ENCODE data around the gene SHPK.
A peak's percentile ranks its signal among the peaks of the same experiment; 100 is the strongest.

Gene SHPK

GRCh38 chr17:3659541-3660111, 23.6 kb upstream of the SHPK start:
- no peak for DNase-seq

- no peak for DNase-seq
Observed at GRCh38 chr17:3658784-3659449, 22.9 kb upstream of the SHPK start.

DNA sequence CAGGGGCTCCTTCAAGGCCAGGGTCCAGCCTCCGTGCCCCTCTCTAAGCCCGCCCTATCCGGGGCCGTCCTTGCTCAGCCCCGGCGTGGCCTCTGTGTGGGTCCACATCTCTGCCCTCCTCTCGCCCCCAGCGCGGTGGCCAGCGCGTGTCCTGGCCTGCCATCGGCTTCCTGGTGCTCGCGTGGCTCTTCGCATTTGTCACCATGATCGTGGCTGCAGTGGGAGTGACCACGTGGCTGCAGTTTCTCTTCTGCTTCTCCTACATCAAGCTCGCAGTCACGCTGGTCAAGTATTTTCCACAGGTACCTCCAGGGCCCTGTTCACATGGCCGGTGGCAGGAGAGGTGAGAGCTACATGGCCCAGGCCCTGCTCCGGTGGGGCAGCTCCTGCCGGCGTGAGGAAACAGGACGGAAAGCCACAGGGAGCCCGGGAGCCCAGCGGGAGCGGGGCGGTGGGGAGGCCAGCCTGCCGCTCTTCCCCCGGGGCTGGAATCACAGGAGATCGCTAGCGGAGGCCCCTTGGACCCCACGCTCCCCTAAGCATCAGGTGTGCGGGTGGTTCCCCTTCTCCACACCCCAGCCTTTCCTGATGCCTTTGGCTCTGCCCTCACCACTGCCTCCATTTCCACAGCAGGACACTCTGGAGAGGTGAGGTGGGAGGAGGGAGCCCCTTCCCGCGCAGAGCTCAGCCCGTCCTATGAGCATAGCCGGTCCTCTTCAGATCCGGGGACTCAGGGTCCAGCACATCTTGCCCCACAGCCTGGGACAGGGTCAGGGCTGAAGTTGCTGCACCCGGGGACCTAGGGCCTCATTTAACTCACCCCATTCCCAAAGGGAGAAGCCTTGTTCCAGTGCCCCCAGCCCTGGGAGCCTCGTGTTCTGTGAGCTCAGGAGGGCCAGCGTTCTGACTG, 22.1 kb upstream of the SHPK start:
- peak; percentile 63 for DNase-seq

GRCh38 chr17:3657588-3657869, 21.5 kb upstream of the SHPK start:
- DNase-seq: no peak

DNA sequence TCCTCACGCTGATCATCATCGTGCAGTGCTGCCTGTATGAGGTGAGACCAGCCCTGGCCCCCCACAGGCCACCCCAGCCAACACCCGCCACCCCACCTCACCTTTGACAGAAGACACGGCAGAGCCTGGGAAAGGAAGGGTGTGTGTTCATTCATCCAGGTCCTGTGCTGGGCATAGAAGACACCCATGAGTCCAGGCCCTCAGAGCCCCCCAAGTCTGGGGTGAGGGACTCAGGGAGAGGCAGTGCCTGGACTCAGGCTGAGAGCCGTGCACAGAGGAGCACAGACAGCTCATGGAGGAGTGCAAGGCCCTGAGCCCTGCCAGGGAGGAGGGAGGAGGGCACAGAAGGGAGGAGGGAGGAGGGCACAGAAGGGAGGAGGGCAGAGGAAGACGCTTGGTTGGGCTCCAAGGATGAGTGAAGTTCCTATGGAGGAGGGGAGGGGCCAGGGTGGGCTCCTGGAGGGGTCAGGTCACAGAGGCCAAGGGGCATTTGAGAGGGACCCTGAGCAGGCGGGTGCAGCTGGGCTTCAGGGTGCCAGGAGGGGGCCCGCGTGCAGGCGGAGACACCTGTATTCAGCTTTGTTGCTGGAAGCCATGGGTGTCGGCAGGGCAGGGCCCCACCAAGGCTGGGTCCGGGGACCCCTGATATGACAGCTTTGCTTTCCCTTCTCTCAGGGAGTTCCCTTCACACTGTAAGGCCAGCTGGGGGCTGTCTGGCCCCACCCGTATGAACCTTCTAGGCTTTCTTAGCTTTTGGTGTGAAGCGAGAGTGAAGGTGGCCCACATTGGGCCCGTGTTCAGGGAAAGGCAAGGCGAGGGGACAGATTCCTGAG, 20.9 kb upstream of the SHPK start:
- no peak for DNase-seq

DNA sequence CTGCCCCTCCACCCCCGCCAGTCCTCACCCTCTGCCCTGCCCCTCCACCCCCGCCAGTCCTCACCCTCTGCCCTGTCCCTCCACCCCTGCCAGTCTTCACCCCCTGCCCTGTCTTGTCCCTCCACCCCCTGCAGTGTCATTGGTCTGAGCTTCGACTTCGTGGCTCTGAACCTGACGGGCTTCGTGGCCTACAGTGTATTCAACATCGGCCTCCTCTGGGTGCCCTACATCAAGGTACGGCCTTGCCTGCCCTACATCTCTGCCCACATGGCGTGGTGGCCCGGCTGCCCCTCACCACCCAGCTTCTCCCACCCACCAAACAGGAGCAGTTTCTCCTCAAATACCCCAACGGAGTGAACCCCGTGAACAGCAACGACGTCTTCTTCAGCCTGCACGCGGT, 20.3 kb upstream of the SHPK start:
- no peak for DNase-seq

DNA sequence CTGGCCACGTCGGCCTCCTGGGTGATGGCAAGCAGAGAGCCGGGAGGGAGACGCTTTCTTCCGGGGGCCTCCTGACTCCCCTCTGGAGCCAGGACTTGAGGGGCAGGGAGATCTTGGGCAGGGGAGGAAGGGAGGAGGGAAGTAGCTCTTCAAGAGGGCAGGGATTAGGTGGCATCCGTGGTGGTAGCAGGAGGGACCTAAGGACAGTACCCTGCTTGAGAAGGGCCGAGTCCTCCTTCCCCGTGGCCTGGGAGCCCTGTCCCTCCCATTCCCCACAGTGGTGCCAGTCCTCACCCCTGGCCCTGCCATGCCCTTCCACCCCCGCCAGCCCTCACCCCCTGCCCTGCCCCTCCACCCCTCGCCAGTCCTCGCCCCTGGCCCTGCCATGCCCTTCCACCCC, 19.7 kb upstream of the SHPK start:
- DNase-seq: no peak

DNA sequence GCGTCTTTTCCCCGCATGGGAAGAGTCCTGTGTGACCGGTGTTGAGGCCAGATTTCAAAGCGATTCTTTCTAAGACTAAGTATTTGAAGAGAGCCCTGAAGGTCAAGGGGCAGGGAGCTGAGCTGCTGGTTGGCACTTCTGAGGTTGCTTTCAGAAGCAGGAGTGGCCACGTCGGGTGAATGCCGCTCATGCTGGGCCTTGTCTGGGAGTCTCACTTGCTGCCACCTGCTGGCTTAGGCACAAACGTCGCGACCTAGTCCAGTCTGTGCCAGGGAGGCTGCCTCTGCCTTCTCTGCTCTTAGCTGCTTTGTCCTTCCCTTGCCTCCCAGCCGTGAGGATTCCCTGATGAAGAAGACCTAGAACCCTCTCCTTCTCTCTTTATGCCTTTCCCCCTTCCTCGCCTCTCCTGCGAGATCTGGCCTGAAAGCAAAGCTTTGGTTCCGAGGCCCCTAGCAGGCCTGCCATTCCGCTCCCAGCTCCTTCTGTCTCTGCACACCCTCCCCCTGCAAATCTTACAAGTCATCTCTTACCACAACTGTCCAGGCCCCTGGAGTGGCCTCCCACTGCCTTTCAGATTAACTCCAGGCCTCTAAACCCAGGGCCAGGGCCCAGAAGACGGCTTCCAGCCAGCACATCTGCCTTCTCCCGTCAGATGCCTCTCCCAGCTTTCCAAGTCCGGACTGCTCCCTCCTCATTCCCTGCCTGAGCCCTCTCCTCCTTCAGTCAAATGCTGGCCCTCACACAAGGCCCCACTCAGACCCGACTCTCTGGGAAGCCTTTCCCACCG, 11.9 kb upstream of the SHPK start:
- DNase-seq: peak; percentile 62

GRCh38 chr17:3647251-3647650, 11.2 kb upstream of the SHPK start:
- DNase-seq: no peak

GRCh38 chr17:3645310-3645709, 9.3 kb upstream of the SHPK start:
- DNase-seq: no peak

DNA sequence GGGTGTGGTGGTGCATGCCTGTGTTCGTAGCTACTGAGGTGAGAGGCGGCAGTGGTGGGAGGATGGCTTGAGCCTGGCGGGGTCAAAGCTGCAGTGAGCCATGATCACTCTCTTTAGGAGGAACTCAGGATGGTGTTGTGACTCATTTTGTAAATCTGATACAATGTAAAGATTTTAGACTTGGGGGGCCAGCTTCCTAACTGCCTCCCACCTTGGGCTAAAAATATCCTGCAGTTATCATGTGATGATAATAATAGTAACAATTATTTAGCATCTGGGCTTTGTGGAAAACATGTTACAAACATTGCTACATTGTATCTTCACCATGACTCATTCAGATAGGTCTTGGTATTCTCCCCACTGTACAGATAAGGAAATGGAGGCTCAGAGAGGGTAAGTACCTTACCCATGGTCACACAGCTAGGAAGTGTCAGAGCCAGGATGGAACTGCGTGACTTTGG, 7.9 kb upstream of the SHPK start:
- peak; percentile 19 for DNase-seq

GRCh38 chr17:3641717-3642486, 5.9 kb upstream of the SHPK start:
- no peak for DNase-seq

GRCh38 chr17:3641014-3641413, 5.0 kb upstream of the SHPK start:
- DNase-seq: no peak

DNA sequence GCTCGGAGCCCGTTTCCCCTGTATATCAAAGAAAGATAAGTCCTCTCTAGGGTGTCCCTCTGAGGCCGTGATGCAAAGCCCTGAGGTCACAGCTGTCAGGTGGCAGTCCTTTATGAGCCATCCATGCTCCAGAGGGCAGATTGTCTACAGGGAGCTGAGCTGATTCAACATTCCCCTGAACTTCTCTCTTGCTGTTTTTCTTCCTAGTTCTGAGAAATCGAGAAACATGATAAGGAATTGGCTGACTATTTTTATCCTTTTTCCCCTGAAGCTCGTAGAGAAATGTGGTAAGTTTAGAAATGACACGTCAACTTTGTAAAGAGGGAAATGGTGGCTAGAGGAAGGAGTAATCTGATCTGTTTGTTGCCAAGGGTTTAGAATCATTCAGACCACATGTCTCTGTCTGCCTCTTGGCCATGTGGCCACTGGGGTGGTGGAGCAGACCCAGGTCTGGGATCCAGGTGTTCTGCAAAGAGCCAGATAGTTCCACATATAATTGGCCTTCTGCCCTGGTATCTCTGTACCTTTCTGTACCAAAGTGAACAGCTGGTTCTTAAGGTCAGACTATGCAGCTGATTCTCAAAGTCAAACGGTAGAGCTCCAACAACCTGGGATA, 4.0 kb upstream of the SHPK start:
- DNase-seq: peak; percentile 98

GRCh38 chr17:3636908-3637373, 891 bp upstream of the SHPK start:
- DNase-seq: no peak

GRCh38 chr17:3635474-3636153, 436 bp downstream of the SHPK start:
- DNase-seq: no peak

GRCh38 chr17:3632287-3632686, 3.8 kb downstream of the SHPK start:
- no peak for DNase-seq

DNA sequence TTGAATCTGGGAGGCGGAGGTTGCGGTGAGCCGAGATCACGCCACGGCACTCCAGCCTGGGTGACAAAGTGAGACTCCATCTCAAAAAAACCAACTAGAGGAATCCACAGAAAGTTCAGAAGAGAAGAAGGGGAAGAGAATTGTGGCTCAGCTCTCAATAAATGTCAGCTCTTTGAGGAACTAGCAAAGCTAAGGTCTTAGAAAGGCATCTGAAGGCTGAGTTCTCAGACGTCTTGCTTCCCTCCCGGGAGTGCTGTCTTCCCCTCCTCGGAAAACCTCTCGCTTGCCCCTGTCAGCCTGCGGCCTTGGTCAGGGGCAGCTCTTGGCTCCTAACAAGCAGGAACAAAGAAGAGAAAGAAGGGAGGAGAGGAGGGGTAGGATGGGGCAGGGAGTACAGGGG, 5.3 kb downstream of the SHPK start:
- peak; percentile 81 for DNase-seq

GRCh38 chr17:3627769-3628167, 8.3 kb downstream of the SHPK start:
- DNase-seq: no peak
